GM12865 (cell line): ENCODE measurements around the gene SCN8A.

Experiments
- DNase-seq: peaks from one replicate; pipeline ENCODE4 v3.0.0; 2010; ENCODE audit warnings: low read depth
- H3K4me3 ChIP-seq: 2 replicates; pipeline ENCODE4 v1.5.1; 2011; ENCODE audit warnings: mild to moderate bottlenecking, low read depth, low read length, control low read depth
- CTCF ChIP-seq: IDR thresholded peaks from 2 replicates; pipeline ENCODE4 v1.5.1; 2011; ENCODE audit warnings: low read length, control low read depth, low read depth, inconsistent platforms; ENCODE audit not compliant: insufficient read depth; ENCODE audit errors: missing control alignments

The SCN8A gene

GRCh38 chr12:51589060-51589459, 2.0 kb upstream of the SCN8A start:
- no peak for TF ChIP-seq CTCF
- DNase-seq = no peak
- no peak overlapping the region for H3K4me3 ChIP-seq

GRCh38 chr12:51589557-51590176, 1.4 kb upstream of the SCN8A start:
- no peak overlapping the region for H3K4me3 ChIP-seq
- no peak for DNase-seq
- no peak for TF ChIP-seq CTCF

- peak overlapping the region; percentile 52 for H3K4me3 ChIP-seq
- peak; percentile 76 for DNase-seq
- TF ChIP-seq CTCF = peak; percentile 75
Observed at GRCh38 chr12:51590347-51591015, 552 bp upstream of the SCN8A start.

- no peak for DNase-seq
- no peak overlapping the region for H3K4me3 ChIP-seq
Observed at GRCh38 chr12:51592034-51592705, 1.1 kb downstream of the SCN8A start.

GRCh38 chr12:51593021-51593420, 2.0 kb downstream of the SCN8A start:
- TF ChIP-seq CTCF = no peak
- H3K4me3 ChIP-seq = no peak overlapping the region
- DNase-seq = no peak

More at GRCh38 chr12:51592034-51592705, 1.1 kb downstream of the SCN8A start:
- no peak for TF ChIP-seq CTCF

GRCh38 chr12:51593539-51593938, 2.5 kb downstream of the SCN8A start:
- peak; percentile 27 for DNase-seq
- H3K4me3 ChIP-seq = no peak overlapping the region
- TF ChIP-seq CTCF = no peak
